HepG2 (cell line): ENCODE measurements around the gene PYCARD. TPM values are rescaled to one million over a fixed set of nuclear protein-coding genes. Genes with fewer than 3 reads are reported as not detected.
A peak's percentile ranks its signal among the peaks of the same experiment; 100 is the strongest.

ENCODE experiments used
- FLYWCH1 ChIP-seq: sonication (generic); formaldehyde crosslinking; IDR thresholded peaks from 2 replicates; pipeline ENCODE4 v1.8.1; 2023; ENCODE audit warnings: mild to moderate bottlenecking, missing genetic modification reagents
- KDM5A ChIP-seq: fragments of 200-600 bp; sonication (generic); IDR thresholded peaks from 2 replicates; pipeline ENCODE4 v1.7.0; 2018; ENCODE audit warnings: antibody characterized with exemption, mild to moderate bottlenecking, low read length, borderline replicate concordance
- MTF2 ChIP-seq: sonication (generic); formaldehyde crosslinking; IDR thresholded peaks from 2 replicates; pipeline ENCODE4 v1.5.0; 2020; ENCODE audit warnings: missing genetic modification reagents, borderline replicate concordance
- PHF5A ChIP-seq: IDR thresholded peaks from one replicate; pipeline ENCODE4 v1.6.1; 2018; ENCODE audit warnings: low read depth, missing genetic modification reagents; ENCODE audit not compliant: unreplicated experiment
- TOE1 ChIP-seq: sonication (generic); formaldehyde crosslinking; IDR thresholded peaks from 2 replicates; pipeline ENCODE4 v1.4.0; 2020; ENCODE audit warnings: mild to moderate bottlenecking, missing genetic modification reagents
- polyA plus RNA-seq, 8 experiments: library from polyadenylated mRNA; depleted of rRNA in 3 of 8; stranded (reverse) in 7 of 8; unstranded in 1 of 8; fragments of >200 nt; fragmentation: Illumina TruSeq in 4 of 8; extraction: Trizol in 4 of 8; gene quantifications; 2 replicates each; pipeline versions ENCODE4 v1.2.1 to v1.2.3, GENCODE V29; 2011 to 2016; ENCODE audit warnings: low read depth in 4 of 8, missing spikeins in 1 of 8, mixed read lengths in 1 of 8; ENCODE audit not compliant: insufficient read depth in 1 of 8
- total RNA-seq, 5 experiments: library from RNA; depleted of rRNA; stranded (reverse); fragments of >200 nt; fragmentation: Illumina TruSeq; extraction: Trizol; gene quantifications; 2 replicates each; pipeline ENCODE4 v1.2.3, GENCODE V29; 2016; ENCODE audit warnings: low read depth in 1 of 5
- TF ChIP-seq, protein P1 (sequence below): sonication (generic); formaldehyde crosslinking; IDR thresholded peaks from 2 replicates; pipeline ENCODE4 v1.4.0; 2020; ENCODE audit warnings: missing genetic modification reagents
- TF ChIP-seq, protein P2 (sequence below): sonication (generic); formaldehyde crosslinking; IDR thresholded peaks from 2 replicates; pipeline ENCODE4 v1.4.0; 2020; ENCODE audit warnings: missing genetic modification reagents
- TF ChIP-seq, protein P3 (sequence below), 2 experiments: sonication (generic) in 1 of 2; formaldehyde crosslinking in 1 of 2; IDR thresholded peaks; 2 replicates each; pipeline versions ENCODE4 v1.6.1 to v1.9.0; 2014 to 2022; ENCODE audit warnings: antibody characterized with exemption in 1 of 2, borderline replicate concordance in 1 of 2, inconsistent platforms in 1 of 2, low read depth in 1 of 2, missing genetic modification reagents in 1 of 2
- TF ChIP-seq, protein P4 (sequence below): sonication (generic); formaldehyde crosslinking; conservative IDR thresholded peaks from 2 replicates; pipeline ENCODE4 v1.4.0; 2020; ENCODE audit warnings: mild to moderate bottlenecking, missing genetic modification reagents, moderate library complexity

PYCARD gene
- total and polyA plus RNA-seq, 2 of the 13 experiments (the other 11 are each of a cell fraction or from before 2014, with no cell fraction given) = 4.8 to 9.2 TPM

DNA sequence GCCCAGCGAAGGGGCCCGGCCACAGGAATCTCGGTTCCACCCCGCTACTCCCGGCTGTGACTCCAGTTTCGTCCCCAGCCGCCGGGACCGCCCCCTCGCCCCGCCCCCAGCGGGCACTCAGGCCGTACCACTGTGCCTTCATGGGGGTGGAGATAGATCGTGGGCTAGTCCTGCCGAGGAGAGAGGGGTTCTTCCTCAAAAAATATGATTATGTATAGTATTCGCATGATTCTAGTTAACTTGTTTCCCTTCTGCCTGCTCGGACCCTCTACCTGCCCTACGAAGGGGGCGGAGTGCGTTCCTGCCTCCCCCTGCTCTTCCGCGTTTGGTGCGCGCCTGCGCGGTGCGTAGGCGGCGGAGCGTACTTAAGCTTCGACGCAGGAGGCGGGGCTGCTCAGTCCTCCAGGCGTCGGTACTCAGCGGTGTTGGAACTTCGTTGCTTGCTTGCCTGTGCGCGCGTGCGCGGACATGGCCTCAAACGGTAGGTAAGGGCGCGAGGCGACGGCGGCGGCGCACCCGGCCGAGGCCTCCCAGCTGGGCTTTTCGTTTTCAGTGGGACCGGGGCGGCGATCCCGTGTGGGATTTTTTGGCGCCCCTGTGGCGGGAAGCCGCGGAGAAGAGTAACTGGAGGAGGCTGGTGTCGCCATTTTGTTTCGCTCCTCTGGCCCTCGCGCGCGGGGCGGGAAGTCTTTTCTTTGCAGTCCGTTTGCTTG is 22.7 kb downstream of the PYCARD start, which contains the start of gene FUS (continued):
- TF ChIP-seq MTF2 (CRISPR knock-in tag) (no peak; the same call in 1 of the 2 replicates), FLYWCH1 (CRISPR knock-in tag) (no peak; the same call in none of the 2 replicates), KDM5A (0 out of 2 replicates have a peak, but pooled peaks have one; percentile 20), PHF5A (CRISPR knock-in tag) (no peak), TOE1 (CRISPR knock-in tag) (peak; percentile 79; the same call in 1 of the 2 replicates)
- TF ChIP-seq, protein P1, sequence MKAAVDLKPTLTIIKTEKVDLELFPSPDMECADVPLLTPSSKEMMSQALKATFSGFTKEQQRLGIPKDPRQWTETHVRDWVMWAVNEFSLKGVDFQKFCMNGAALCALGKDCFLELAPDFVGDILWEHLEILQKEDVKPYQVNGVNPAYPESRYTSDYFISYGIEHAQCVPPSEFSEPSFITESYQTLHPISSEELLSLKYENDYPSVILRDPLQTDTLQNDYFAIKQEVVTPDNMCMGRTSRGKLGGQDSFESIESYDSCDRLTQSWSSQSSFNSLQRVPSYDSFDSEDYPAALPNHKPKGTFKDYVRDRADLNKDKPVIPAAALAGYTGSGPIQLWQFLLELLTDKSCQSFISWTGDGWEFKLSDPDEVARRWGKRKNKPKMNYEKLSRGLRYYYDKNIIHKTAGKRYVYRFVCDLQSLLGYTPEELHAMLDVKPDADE = 0 out of 2 replicates have a peak, but pooled peaks have one; percentile 89
- TF ChIP-seq, protein P2, sequence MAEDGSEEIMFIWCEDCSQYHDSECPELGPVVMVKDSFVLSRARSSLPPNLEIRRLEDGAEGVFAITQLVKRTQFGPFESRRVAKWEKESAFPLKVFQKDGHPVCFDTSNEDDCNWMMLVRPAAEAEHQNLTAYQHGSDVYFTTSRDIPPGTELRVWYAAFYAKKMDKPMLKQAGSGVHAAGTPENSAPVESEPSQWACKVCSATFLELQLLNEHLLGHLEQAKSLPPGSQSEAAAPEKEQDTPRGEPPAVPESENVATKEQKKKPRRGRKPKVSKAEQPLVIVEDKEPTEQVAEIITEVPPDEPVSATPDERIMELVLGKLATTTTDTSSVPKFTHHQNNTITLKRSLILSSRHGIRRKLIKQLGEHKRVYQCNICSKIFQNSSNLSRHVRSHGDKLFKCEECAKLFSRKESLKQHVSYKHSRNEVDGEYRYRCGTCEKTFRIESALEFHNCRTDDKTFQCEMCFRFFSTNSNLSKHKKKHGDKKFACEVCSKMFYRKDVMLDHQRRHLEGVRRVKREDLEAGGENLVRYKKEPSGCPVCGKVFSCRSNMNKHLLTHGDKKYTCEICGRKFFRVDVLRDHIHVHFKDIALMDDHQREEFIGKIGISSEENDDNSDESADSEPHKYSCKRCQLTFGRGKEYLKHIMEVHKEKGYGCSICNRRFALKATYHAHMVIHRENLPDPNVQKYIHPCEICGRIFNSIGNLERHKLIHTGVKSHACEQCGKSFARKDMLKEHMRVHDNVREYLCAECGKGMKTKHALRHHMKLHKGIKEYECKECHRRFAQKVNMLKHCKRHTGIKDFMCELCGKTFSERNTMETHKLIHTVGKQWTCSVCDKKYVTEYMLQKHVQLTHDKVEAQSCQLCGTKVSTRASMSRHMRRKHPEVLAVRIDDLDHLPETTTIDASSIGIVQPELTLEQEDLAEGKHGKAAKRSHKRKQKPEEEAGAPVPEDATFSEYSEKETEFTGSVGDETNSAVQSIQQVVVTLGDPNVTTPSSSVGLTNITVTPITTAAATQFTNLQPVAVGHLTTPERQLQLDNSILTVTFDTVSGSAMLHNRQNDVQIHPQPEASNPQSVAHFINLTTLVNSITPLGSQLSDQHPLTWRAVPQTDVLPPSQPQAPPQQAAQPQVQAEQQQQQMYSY (CRISPR knock-in tag) = no peak
- TF ChIP-seq, protein P3, sequence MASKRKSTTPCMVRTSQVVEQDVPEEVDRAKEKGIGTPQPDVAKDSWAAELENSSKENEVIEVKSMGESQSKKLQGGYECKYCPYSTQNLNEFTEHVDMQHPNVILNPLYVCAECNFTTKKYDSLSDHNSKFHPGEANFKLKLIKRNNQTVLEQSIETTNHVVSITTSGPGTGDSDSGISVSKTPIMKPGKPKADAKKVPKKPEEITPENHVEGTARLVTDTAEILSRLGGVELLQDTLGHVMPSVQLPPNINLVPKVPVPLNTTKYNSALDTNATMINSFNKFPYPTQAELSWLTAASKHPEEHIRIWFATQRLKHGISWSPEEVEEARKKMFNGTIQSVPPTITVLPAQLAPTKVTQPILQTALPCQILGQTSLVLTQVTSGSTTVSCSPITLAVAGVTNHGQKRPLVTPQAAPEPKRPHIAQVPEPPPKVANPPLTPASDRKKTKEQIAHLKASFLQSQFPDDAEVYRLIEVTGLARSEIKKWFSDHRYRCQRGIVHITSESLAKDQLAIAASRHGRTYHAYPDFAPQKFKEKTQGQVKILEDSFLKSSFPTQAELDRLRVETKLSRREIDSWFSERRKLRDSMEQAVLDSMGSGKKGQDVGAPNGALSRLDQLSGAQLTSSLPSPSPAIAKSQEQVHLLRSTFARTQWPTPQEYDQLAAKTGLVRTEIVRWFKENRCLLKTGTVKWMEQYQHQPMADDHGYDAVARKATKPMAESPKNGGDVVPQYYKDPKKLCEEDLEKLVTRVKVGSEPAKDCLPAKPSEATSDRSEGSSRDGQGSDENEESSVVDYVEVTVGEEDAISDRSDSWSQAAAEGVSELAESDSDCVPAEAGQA (IDR thresholded peaks at IDR 0.05; ENCODE audit: low read depth) = peak; percentile 67
- TF ChIP-seq, protein P3 (CRISPR knock-in tag; IDR thresholded peaks at IDR 0.05; ENCODE audit: borderline replicate concordance) = peak; percentile 45
- TF ChIP-seq, protein P4, sequence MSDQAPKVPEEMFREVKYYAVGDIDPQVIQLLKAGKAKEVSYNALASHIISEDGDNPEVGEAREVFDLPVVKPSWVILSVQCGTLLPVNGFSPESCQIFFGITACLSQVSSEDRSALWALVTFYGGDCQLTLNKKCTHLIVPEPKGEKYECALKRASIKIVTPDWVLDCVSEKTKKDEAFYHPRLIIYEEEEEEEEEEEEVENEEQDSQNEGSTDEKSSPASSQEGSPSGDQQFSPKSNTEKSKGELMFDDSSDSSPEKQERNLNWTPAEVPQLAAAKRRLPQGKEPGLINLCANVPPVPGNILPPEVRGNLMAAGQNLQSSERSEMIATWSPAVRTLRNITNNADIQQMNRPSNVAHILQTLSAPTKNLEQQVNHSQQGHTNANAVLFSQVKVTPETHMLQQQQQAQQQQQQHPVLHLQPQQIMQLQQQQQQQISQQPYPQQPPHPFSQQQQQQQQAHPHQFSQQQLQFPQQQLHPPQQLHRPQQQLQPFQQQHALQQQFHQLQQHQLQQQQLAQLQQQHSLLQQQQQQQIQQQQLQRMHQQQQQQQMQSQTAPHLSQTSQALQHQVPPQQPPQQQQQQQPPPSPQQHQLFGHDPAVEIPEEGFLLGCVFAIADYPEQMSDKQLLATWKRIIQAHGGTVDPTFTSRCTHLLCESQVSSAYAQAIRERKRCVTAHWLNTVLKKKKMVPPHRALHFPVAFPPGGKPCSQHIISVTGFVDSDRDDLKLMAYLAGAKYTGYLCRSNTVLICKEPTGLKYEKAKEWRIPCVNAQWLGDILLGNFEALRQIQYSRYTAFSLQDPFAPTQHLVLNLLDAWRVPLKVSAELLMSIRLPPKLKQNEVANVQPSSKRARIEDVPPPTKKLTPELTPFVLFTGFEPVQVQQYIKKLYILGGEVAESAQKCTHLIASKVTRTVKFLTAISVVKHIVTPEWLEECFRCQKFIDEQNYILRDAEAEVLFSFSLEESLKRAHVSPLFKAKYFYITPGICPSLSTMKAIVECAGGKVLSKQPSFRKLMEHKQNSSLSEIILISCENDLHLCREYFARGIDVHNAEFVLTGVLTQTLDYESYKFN = peak; percentile 62
